T-helper 2 cell treated with Interferon-gamma antibody and Interleukin-4, amounts not matched to agents 5 μg/mL and 100 μg/mL, for 36 hours (primary cell): ENCODE data around the gene SENP8.
"Not testable (repeated sequence)": the region's sequence is repeated elsewhere in the genome, so short reads cannot be mapped to it uniquely, and the experiment has no call there.

Source experiments
- DNase-seq: peaks from one replicate; pipeline ENCODE4 v3.0.0; 2021; ENCODE audit warnings: low spot score
- H3K27ac Mint-ChIP-seq: one replicate; pipeline ENCODE4 v1.8.0; 2021; ENCODE audit warnings: mild to moderate bottlenecking, mixed read lengths
- H3K27me3 Mint-ChIP-seq: one replicate; pipeline ENCODE4 v1.8.0; 2021; ENCODE audit warnings: low read depth, mixed read lengths
- H3K36me3 Mint-ChIP-seq: one replicate; pipeline ENCODE4 v1.8.0; 2021; ENCODE audit warnings: low read depth, mixed read lengths
- H3K4me1 Mint-ChIP-seq: one replicate; pipeline ENCODE4 v1.8.0; 2021; ENCODE audit warnings: low read depth, mixed read lengths
- H3K4me3 Mint-ChIP-seq: one replicate; pipeline ENCODE4 v1.8.0; 2022; ENCODE audit warnings: mild to moderate bottlenecking, moderate library complexity, mixed read lengths
- H3K9me3 Mint-ChIP-seq: one replicate; pipeline ENCODE4 v1.8.0; 2021; ENCODE audit warnings: mixed read lengths

The SENP8 gene

GRCh38 chr15:72118017-72118978, at the start of gene SENP8, which contains the start of gene MYO9A:
SENP8 (plus strand) TSS chr15:72118403; CDS start chr15:72139624, 21,221 bp downstream.
MYO9A (minus strand) TSS chr15:72118150; CDS start chr15:72046563, 71,587 bp downstream.
- peak; percentile 94 for DNase-seq
- peaks cover 24% of the 10 kb centered on the region for H3K4me1 Mint-ChIP-seq
- peak within 1 kb of the TSS; percentile 99 for H3K27ac Mint-ChIP-seq
- peaks cover 15% of the 10 kb centered on the region for H3K27me3 Mint-ChIP-seq
- peak within 1 kb of the TSS; percentile 97 for H3K4me3 Mint-ChIP-seq
- H3K9me3 Mint-ChIP-seq = no peaks in the 10 kb centered on the region
- H3K36me3 Mint-ChIP-seq = no peaks in the 10 kb centered on the region

GRCh38 chr15:72068856-72069255, 49.3 kb upstream of the SENP8 start:
- H3K9me3 Mint-ChIP-seq = no peaks in the 10 kb centered on the region
- H3K4me1 Mint-ChIP-seq = no peaks in the 10 kb centered on the region
- no peak overlapping the region for H3K4me3 Mint-ChIP-seq
- H3K27me3 Mint-ChIP-seq = no peaks in the 10 kb centered on the region
- no peaks in the 10 kb centered on the region for H3K36me3 Mint-ChIP-seq
- DNase-seq = no peak
- H3K27ac Mint-ChIP-seq = no peak overlapping the region

DNA sequence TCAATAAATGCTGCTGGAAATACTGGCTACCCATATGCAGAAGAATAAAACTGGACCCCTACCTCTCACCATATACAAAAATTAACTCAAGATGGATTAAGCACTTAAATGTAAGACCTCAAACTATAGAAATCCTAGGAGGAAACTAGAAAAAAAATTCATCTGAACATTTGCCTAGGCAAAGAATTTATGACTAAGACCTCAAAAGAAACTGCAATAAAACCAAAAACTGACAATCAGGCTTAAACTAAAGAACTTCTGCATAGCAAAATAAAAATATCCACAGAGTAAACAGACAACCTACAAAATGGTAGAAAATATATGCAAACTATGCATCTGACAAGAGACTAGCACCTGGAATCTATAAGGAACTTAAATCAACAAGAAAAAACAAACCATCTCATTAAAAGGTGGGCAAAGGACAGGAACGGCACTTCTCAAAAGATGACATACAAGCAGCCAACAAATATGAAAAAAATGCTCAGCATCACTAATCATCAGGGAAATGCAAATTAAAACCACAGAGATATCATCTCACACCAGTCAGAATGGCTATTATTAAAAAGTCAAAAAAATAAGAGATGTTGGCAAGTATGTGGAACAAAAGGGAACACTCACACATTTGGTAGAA, 47.3 kb upstream of the SENP8 start:
- H3K27me3 Mint-ChIP-seq = no peaks in the 10 kb centered on the region
- no peak overlapping the region for H3K27ac Mint-ChIP-seq
- H3K4me1 Mint-ChIP-seq = no peaks in the 10 kb centered on the region
- H3K36me3 Mint-ChIP-seq = no peaks in the 10 kb centered on the region
- H3K4me3 Mint-ChIP-seq = no peak overlapping the region
- no peak for DNase-seq
- no peaks in the 10 kb centered on the region for H3K9me3 Mint-ChIP-seq

GRCh38 chr15:72071448-72071825, 46.8 kb upstream of the SENP8 start:
- not testable (repeated sequence) for H3K27ac Mint-ChIP-seq, H3K4me3 Mint-ChIP-seq, H3K9me3 Mint-ChIP-seq, H3K4me1 Mint-ChIP-seq, H3K36me3 Mint-ChIP-seq, H3K27me3 Mint-ChIP-seq, DNase-seq

- no peaks in the 10 kb centered on the region for H3K27me3 Mint-ChIP-seq
- no peaks in the 10 kb centered on the region for H3K9me3 Mint-ChIP-seq
- no peak for DNase-seq
- no peaks in the 10 kb centered on the region for H3K36me3 Mint-ChIP-seq
- no peak overlapping the region for H3K27ac Mint-ChIP-seq
- H3K4me1 Mint-ChIP-seq = peaks cover 6% of the 10 kb centered on the region
- H3K4me3 Mint-ChIP-seq = no peak overlapping the region
These were observed 43.7 kb upstream of the SENP8 start for GRCh38 chr15:72074335-72075060.

- DNase-seq = no peak
- Mint-ChIP-seq H3K36me3 (no peaks in the 10 kb centered on the region), H3K9me3 (no peaks in the 10 kb centered on the region), H3K27me3 (peaks cover 6% of the 10 kb centered on the region), H3K4me1 (peaks cover 6% of the 10 kb centered on the region), H3K4me3 (no peak overlapping the region), H3K27ac (no peak overlapping the region)
These were observed 40.3 kb upstream of the SENP8 start for GRCh38 chr15:72077950-72078349.

DNA sequence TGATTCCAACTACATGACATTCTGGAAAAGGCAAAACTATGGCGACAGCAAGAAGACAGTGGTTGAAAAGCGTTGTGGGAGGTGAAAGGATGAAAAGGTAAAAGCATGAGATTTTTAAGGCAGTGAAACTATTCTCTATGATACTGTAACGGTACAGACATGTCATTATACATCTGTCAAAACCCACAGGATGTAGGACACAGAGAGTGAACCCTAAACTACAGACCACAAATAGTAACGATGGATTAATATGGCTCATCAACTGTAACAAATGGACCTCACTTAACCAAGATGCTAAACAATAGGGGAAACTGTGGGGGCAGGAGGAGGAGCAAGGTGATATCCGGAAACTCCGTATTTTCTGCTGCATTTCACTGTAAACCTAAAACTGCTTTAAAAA, 39.3 kb upstream of the SENP8 start:
- Mint-ChIP-seq H3K27ac (no peak overlapping the region), H3K4me1 (peaks cover 6% of the 10 kb centered on the region), H3K9me3 (peaks cover 4% of the 10 kb centered on the region), H3K27me3 (peaks cover 11% of the 10 kb centered on the region), H3K4me3 (no peak overlapping the region), H3K36me3 (no peaks in the 10 kb centered on the region)
- no peak for DNase-seq

DNA sequence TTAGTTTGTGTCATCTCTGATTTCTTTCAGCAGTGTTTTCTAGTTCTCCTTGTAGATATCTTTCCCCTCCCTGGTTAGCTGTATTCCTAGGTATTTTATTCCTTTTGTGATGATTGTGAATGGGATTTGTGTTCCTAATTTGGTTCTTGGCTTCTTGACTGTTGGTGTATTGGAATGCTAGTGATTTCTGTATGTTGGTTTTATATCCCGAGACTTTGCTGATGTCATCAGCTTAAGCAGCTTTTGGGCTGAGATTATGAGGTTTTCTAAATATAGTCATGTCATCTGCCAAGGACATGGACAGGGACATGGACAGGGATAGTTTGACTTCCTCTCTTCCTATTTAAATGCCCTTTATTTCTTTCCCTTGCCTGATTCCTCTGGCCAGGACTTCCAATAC, 36.0 kb upstream of the SENP8 start:
- H3K27me3 Mint-ChIP-seq = peaks cover 11% of the 10 kb centered on the region
- DNase-seq = no peak
- no peak overlapping the region for H3K4me3 Mint-ChIP-seq
- H3K27ac Mint-ChIP-seq = no peak overlapping the region
- peaks cover 6% of the 10 kb centered on the region for H3K4me1 Mint-ChIP-seq
- peaks cover 12% of the 10 kb centered on the region for H3K9me3 Mint-ChIP-seq
- H3K36me3 Mint-ChIP-seq = no peaks in the 10 kb centered on the region

- Mint-ChIP-seq H3K4me3 (no peak overlapping the region), H3K27me3 (peaks cover 11% of the 10 kb centered on the region), H3K4me1 (no peaks in the 10 kb centered on the region), H3K36me3 (peaks cover 5% of the 10 kb centered on the region), H3K9me3 (peaks cover 16% of the 10 kb centered on the region), H3K27ac (no peak overlapping the region)
- DNase-seq = no peak
These were observed 32.0 kb upstream of the SENP8 start for GRCh38 chr15:72086010-72086697.

DNA sequence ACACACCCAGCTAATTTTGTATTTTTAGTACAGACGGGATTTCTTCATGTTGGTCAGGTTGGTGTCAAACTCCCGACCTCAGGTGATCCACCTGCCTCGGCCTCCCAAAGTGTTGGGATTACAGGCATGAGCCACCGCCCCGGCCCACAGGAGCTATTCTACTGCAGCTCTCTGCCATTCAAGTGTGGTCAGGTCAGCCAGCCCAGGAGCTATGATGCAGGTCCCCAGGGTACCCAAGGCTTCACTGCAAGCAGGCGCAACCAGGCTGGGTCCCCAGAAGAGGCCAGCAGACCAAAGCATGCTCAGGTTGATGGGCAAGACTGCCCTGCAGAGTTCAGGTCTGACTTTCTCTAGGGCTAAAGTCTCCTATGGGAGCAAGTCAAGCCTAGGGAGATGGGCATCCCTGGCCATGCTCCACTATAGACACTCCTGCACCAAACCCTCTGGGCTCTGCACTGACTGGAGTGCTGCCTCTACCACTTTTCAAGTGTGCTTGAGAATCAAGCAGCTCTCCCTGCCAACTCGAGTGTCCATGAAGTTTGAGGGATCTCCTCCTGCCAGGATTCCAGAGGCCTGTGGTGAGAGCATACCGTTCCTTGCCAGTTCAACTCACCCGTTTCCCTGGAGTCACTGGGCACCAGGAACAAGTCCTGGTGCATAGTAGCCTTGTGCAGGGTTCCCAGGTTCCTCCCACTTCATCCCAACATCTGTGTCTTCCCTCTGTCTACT, 31.1 kb upstream of the SENP8 start:
- peaks cover 16% of the 10 kb centered on the region for H3K9me3 Mint-ChIP-seq
- peaks cover 5% of the 10 kb centered on the region for H3K36me3 Mint-ChIP-seq
- no peak for DNase-seq
- H3K4me3 Mint-ChIP-seq = no peak overlapping the region
- H3K4me1 Mint-ChIP-seq = peaks cover 1% of the 10 kb centered on the region
- no peak overlapping the region for H3K27ac Mint-ChIP-seq
- H3K27me3 Mint-ChIP-seq = peaks cover 11% of the 10 kb centered on the region

DNA sequence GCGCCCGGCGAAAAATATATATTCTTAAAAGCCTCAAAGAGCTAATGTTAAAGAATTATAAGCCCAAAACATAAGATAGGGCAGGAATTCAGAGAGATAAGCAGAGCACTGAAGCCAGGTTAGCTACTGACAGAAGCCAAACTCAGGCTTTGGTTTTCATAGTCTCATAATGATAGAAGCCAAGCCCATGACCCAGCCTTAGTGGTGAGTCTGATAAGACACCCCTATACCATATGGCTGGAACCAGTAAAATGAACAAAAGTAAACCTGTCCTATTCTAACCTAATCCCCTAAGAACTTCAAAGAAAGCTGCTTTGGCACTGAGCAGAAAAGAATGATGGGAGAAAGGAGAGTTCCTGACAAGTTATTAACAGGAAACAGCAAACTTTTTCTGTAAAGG, 26.2 kb upstream of the SENP8 start:
- peaks cover 6% of the 10 kb centered on the region for H3K36me3 Mint-ChIP-seq
- no peak for DNase-seq
- peaks cover 2% of the 10 kb centered on the region for H3K4me1 Mint-ChIP-seq
- peaks cover 4% of the 10 kb centered on the region for H3K9me3 Mint-ChIP-seq
- H3K27me3 Mint-ChIP-seq = no peaks in the 10 kb centered on the region
- no peak overlapping the region for H3K27ac Mint-ChIP-seq
- H3K4me3 Mint-ChIP-seq = no peak overlapping the region

- Mint-ChIP-seq H3K36me3 (peaks cover 4% of the 10 kb centered on the region), H3K4me3 (no peak overlapping the region), H3K4me1 (peaks cover 2% of the 10 kb centered on the region), H3K27me3 (no peaks in the 10 kb centered on the region), H3K9me3 (no peaks in the 10 kb centered on the region), H3K27ac (no peak overlapping the region)
- DNase-seq = no peak
These were observed 25.5 kb upstream of the SENP8 start for GRCh38 chr15:72092691-72093090.

DNA sequence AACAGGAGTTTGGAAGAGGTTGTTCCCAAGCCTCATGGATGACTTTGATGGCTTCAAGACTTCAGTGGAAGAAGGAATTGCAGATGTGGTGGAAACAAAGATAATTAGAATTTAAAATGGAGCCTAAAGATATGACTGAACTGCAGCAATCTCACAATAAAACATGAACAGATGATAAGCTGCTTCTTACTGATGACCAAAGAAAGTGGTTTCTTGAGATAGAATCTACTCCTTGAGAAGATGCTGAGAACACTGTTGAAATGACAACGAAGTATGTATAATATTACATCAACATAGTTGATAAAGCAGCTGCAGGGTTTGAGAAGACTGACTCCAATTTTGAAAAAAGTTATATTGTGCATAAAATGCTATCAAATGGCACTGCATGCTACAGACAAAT, 21.4 kb upstream of the SENP8 start:
- H3K4me3 Mint-ChIP-seq = no peak overlapping the region

More for the DNA sequence above, 21.4 kb upstream of the SENP8 start:
- Mint-ChIP-seq H3K27ac (no peak overlapping the region), H3K9me3 (no peaks in the 10 kb centered on the region), H3K27me3 (no peaks in the 10 kb centered on the region), H3K4me1 (peaks cover 2% of the 10 kb centered on the region), H3K36me3 (peaks cover 2% of the 10 kb centered on the region)
- no peak for DNase-seq
